C4-2B (cell line): ENCODE results near the gene PLEKHA5.

ENCODE experiments used
- CTCF ChIP-seq: fragments of 450-650 bp; conservative IDR thresholded peaks from 2 replicates; pipeline ENCODE4 v1.5.1; 2017; ENCODE audit warnings: mild to moderate bottlenecking
- ZFX ChIP-seq: fragments of 450-650 bp; IDR thresholded peaks from 2 replicates; pipeline ENCODE4 v1.6.1; 2017

GRCh38 chr12:19222558-19222957, 93.0 kb downstream of the PLEKHA5 start:
- TF ChIP-seq CTCF, result no peak
- no peak for TF ChIP-seq ZFX
